H1 (cell line): ENCODE data around the gene PSKH1. TPM values are rescaled to one million over a fixed set of nuclear protein-coding genes. Genes with fewer than 3 reads are reported as not detected.

Source experiments
- CTCF ChIA-PET: fragments of 300-600 bp; sonication (Branson Sonifier 250); formaldehyde crosslinking; loops from one replicate; lab custom pipeline; 2021; ENCODE audit not compliant: partially characterized antibody; lab: Charles Lee
- POLR2A ChIA-PET: fragments of 300-600 bp; sonication (Branson Sonifier 250); formaldehyde crosslinking; loops from one replicate; lab custom pipeline; 2021; ENCODE audit warnings: inconsistent platforms; ENCODE audit not compliant: partially characterized antibody; lab: Charles Lee
- DNase-seq, 2 experiments: peaks; one replicate each; pipeline versions ENCODE4 v3.0.0 to v3.0.0-alpha.2; 2010 to 2022; ENCODE audit warnings: low spot score in 2 of 2, low read depth in 1 of 2, mixed read lengths in 1 of 2
- FAIRE-seq: peaks from 2 replicates; lab custom pipeline; 2011; peaks lifted over from hg19 to GRCh38; lab: Jason Lieb, UNC
- H2AFZ ChIP-seq: 2 replicates; pipeline ENCODE4 v1.8.1; 2012; ENCODE audit warnings: low read length, inconsistent platforms
- H2AK5ac ChIP-seq: 2 replicates; pipeline ENCODE4 v1.6.1; 2013; ENCODE audit warnings: low read depth, low read length
- H2BK120ac ChIP-seq: replicated peaks from 2 replicates; pipeline ENCODE3; 2013; ENCODE audit warnings: low read depth, low read length, inconsistent platforms
- H2BK12ac ChIP-seq: 2 replicates; pipeline ENCODE4 v1.6.1; 2013; ENCODE audit warnings: low read depth, low read length
- H2BK15ac ChIP-seq: 2 replicates; pipeline ENCODE4 v1.6.1; 2013; ENCODE audit warnings: low read length
- H2BK20ac ChIP-seq: 2 replicates; pipeline ENCODE4 v1.6.1; 2013; ENCODE audit warnings: low read length
- H2BK5ac ChIP-seq: 2 replicates; pipeline ENCODE4 v1.6.1; 2013; ENCODE audit warnings: low read depth, low read length
- H3K14ac ChIP-seq: 2 replicates; pipeline ENCODE4 v1.6.1; 2013; ENCODE audit warnings: inconsistent platforms; ENCODE audit not compliant: insufficient read length
- H3K18ac ChIP-seq: 2 replicates; pipeline ENCODE4 v1.6.1; 2013; ENCODE audit warnings: low read length; ENCODE audit errors: extremely low read depth
- H3K23ac ChIP-seq: 2 replicates; pipeline ENCODE4 v1.6.1; 2013; ENCODE audit warnings: inconsistent platforms; ENCODE audit not compliant: insufficient read length
- H3K23me2 ChIP-seq: 2 replicates; pipeline ENCODE4 v1.6.1; 2013; ENCODE audit warnings: low read depth, low read length
- H3K27ac ChIP-seq: 2 replicates; pipeline ENCODE4 v1.6.1; 2011; ENCODE audit warnings: low read depth, low read length, inconsistent platforms
- H3K27me3 ChIP-seq, 4 experiments: replicated peaks in 1 of 4; 1 replicate in 1 of 4; 2 replicates in 3 of 4; pipeline versions ENCODE4 v1.6.1 to v1.8.1; 2011 to 2013; ENCODE audit warnings: low read length in 3 of 4, mild to moderate bottlenecking in 3 of 4, inconsistent platforms in 2 of 4, mixed read lengths in 2 of 4, moderate library complexity in 1 of 4; ENCODE audit not compliant: control insufficient read depth in 3 of 4, insufficient read depth in 3 of 4; ENCODE audit errors: extremely low read depth in 1 of 4
- H3K36me3 ChIP-seq, 4 experiments: 2 replicates each; pipeline versions ENCODE4 v1.6.1 to v1.8.1; 2011 to 2013; ENCODE audit warnings: mild to moderate bottlenecking in 4 of 4, low read length in 3 of 4, moderate library complexity in 2 of 4, control low read depth in 1 of 4, inconsistent platforms in 1 of 4; ENCODE audit not compliant: insufficient read depth in 4 of 4, control insufficient read depth in 2 of 4
- H3K4ac ChIP-seq: replicated peaks from 2 replicates; pipeline ENCODE3; 2013; ENCODE audit warnings: low read length, low read depth, mixed read lengths, inconsistent platforms; ENCODE audit not compliant: insufficient read length
- H3K4me1 ChIP-seq, 4 experiments: replicated peaks in 1 of 4; 1 replicate in 1 of 4; 2 replicates in 3 of 4; pipeline versions ENCODE4 v1.6.1 to v1.8.1; 2011 to 2013; ENCODE audit warnings: low read length in 3 of 4, inconsistent platforms in 2 of 4, mixed read lengths in 1 of 4; ENCODE audit not compliant: insufficient read depth in 4 of 4, control insufficient read depth in 3 of 4
- H3K4me2 ChIP-seq, 2 experiments: 2 replicates each; pipeline versions ENCODE4 v1.6.1 to v1.8.1; 2011 to 2013; ENCODE audit warnings: low read depth in 2 of 2, low read length in 2 of 2, control low read depth in 1 of 2, inconsistent platforms in 1 of 2, mild to moderate bottlenecking in 1 of 2; ENCODE audit not compliant: insufficient read depth in 1 of 2
- H3K4me3 ChIP-seq, 4 experiments: fragments of 200-600, 300-600 bp in 1 of 4; sonication (generic), shearing (Covaris generic), sonication (Bioruptor Twin) in 1 of 4; 2 replicates each; pipeline versions ENCODE4 v1.5.1 to v1.8.1; 2011 to 2016; ENCODE audit warnings: low read length in 4 of 4, low read depth in 3 of 4, control low read depth in 2 of 4, inconsistent platforms in 2 of 4, mild to moderate bottlenecking in 2 of 4, mixed read lengths in 1 of 4, moderate library complexity in 1 of 4; ENCODE audit not compliant: insufficient read depth in 2 of 4; ENCODE audit errors: extremely low read depth in 1 of 4
- H3K56ac ChIP-seq: replicated peaks from 2 replicates; pipeline ENCODE3; 2013; ENCODE audit warnings: low read depth, mild to moderate bottlenecking, mixed read lengths, low read length, inconsistent platforms; ENCODE audit not compliant: insufficient read length
- H3K79me1 ChIP-seq: 2 replicates; pipeline ENCODE4 v1.6.1; 2013; ENCODE audit warnings: low read depth, low read length, control low read depth
- H3K79me2 ChIP-seq, 2 experiments: 2 replicates each; pipeline versions ENCODE4 v1.6.1 to v1.8.1; 2012 to 2013; ENCODE audit warnings: low read length in 2 of 2, mild to moderate bottlenecking in 2 of 2, inconsistent platforms in 1 of 2; ENCODE audit not compliant: insufficient read depth in 2 of 2, control insufficient read depth in 1 of 2
- H3K9ac ChIP-seq, 4 experiments: replicated peaks in 1 of 4; 1 replicate in 1 of 4; 2 replicates in 3 of 4; pipeline versions ENCODE4 v1.6.1 to v1.8.1; 2011 to 2013; ENCODE audit warnings: low read depth in 3 of 4, low read length in 3 of 4, control low read depth in 2 of 4, mild to moderate bottlenecking in 2 of 4, moderate library complexity in 2 of 4, inconsistent platforms in 1 of 4; ENCODE audit errors: extremely low read depth in 1 of 4
- H3K9me3 ChIP-seq, 2 experiments: 2 replicates each; pipeline versions ENCODE4 v1.6.1 to v1.8.1; 2012 to 2013; ENCODE audit warnings: mild to moderate bottlenecking in 2 of 2, moderate library complexity in 2 of 2, control low read depth in 1 of 2, inconsistent platforms in 1 of 2, low read depth in 1 of 2, low read length in 1 of 2, mixed read lengths in 1 of 2; ENCODE audit not compliant: insufficient read depth in 2 of 2
- H4K20me1 ChIP-seq, 2 experiments: replicated peaks in 1 of 2; 2 replicates each; pipeline versions ENCODE3 to v1.8.1; 2011 to 2013; ENCODE audit warnings: inconsistent platforms in 2 of 2, low read length in 2 of 2, mild to moderate bottlenecking in 1 of 2; ENCODE audit not compliant: insufficient read depth in 2 of 2, control insufficient read depth in 1 of 2
- H4K5ac ChIP-seq: 2 replicates; pipeline ENCODE4 v1.6.1; 2013; ENCODE audit warnings: low read length, low read depth, mixed read lengths, inconsistent platforms; ENCODE audit not compliant: insufficient read length
- H4K8ac ChIP-seq: 2 replicates; pipeline ENCODE4 v1.8.0; 2013; ENCODE audit warnings: mild to moderate bottlenecking, moderate library complexity, low read length, inconsistent platforms; ENCODE audit not compliant: insufficient read depth; ENCODE audit errors: extremely low read depth
- H4K91ac ChIP-seq: replicated peaks from 2 replicates; pipeline ENCODE3; 2013; ENCODE audit warnings: low read length, mixed read lengths, inconsistent platforms; ENCODE audit not compliant: insufficient read length
- ATF2 ChIP-seq: IDR thresholded peaks from 2 replicates; pipeline ENCODE4 v1.6.1; 2012; ENCODE audit warnings: low read length, inconsistent platforms
- EGR1 ChIP-seq: IDR thresholded peaks from 2 replicates; pipeline ENCODE4 v1.6.1; 2011; ENCODE audit warnings: low read depth, low read length, borderline replicate concordance
- HDAC2 ChIP-seq, 2 experiments: fragments of 300-600 bp in 1 of 2; sonication (generic) in 1 of 2; IDR thresholded peaks; 2 replicates each; pipeline ENCODE4 v1.6.1; 2011 to 2012; ENCODE audit warnings: low read depth in 2 of 2, low read length in 2 of 2, mild to moderate bottlenecking in 2 of 2, moderate library complexity in 2 of 2, borderline replicate concordance in 1 of 2, inconsistent platforms in 1 of 2
- JUN ChIP-seq: IDR thresholded peaks from 2 replicates; pipeline ENCODE4 v1.6.1; 2011; ENCODE audit warnings: low read depth, mild to moderate bottlenecking, improper control_type of control experiment, low read length
- SRF ChIP-seq: IDR thresholded peaks from 2 replicates; pipeline ENCODE4 v1.6.1; 2011; ENCODE audit warnings: mild to moderate bottlenecking, low read depth, low read length, moderate library complexity
- WGBS, 2 experiments: shearing (Covaris generic) in 1 of 2; methylation state at CpG; one replicate each; pipeline versions ENCODE4 v1.1.6 to v1.1.7; 2013 to 2015; ENCODE audit warnings: low lambda C conversion rate in 2 of 2, mixed read lengths in 2 of 2, inconsistent platforms in 1 of 2, low coverage in 1 of 2, missing lambda C conversion rate in 1 of 2; ENCODE audit not compliant: insufficient replicate concordance in 2 of 2, insufficient coverage in 1 of 2, insufficient read length in 1 of 2; ENCODE audit errors: extremely low coverage in 1 of 2, missing lambda C conversion rate in 1 of 2; 5-methylcytosine and 5-hydroxymethylcytosine counted together
- polyA plus RNA-seq, 7 experiments: library from polyadenylated mRNA; depleted of rRNA in 3 of 7; stranded (reverse) in 5 of 7; unstranded in 2 of 7; fragments of >200 nt in 5 of 7; fragments of 200-250 nt in 2 of 7; gene quantifications; 1 replicate in 5 of 7; 2 replicates in 1 of 7; 4 replicates in 1 of 7; pipeline versions ENCODE4 v1.2.1 to v1.2.3, GENCODE V29; 2011 to 2013; ENCODE audit warnings: missing spikeins in 2 of 7, mixed read lengths in 2 of 7
- total RNA-seq: library from RNA; stranded (reverse); fragmentation: NEBNext Ultra II Directional; extraction: Animal tissue kit (Norgen Biotek cat#: 25700); gene quantifications from 2 replicates; pipeline ENCODE4 v1.2.1, GENCODE V29; 2021

The PSKH1 gene
- total and polyA plus RNA-seq, 2 of the 8 experiments (the other 6 are each of a cell fraction or from before 2014, with no cell fraction given), result 24.8 to 51.0 TPM

- no peak overlapping the region for H4K8ac ChIP-seq
- H3K9me3 ChIP-seq, result no peaks in the 10 kb centered on the region
- no peaks in the 10 kb centered on the region for H3K79me2 ChIP-seq
- H3K9ac ChIP-seq, result no peak overlapping the region
- H3K27ac ChIP-seq, result no peak overlapping the region
- H3K14ac ChIP-seq, result no peak overlapping the region
- H3K4me3 ChIP-seq, result no peak overlapping the region
- TF ChIP-seq ATF2 (no peak), SRF (no peak), EGR1 (no peak), HDAC2 (IDR thresholded peaks at IDR 0.05; ENCODE audit: borderline replicate concordance in 1 of 2, low read depth in 2 of 2, low read length in 2 of 2) (no peak), JUN (no peak)
- TF ChIP-seq, all 59 proteins: peak for 0
- no peak overlapping the region for H2BK5ac ChIP-seq
- no peak for FAIRE-seq
- no peak overlapping the region for H3K18ac ChIP-seq
- H3K79me1 ChIP-seq, result no peaks in the 10 kb centered on the region
- ChIA-PET POLR2A (interaction anchor here (1.6 to 8.5 kb wide), 4 partner anchors 9 to 19 kb away, joined by 3 to 47 read pairs (median 6); partner anchors contain the start of gene PSMB10), CTCF (interaction anchor here (0.6 to 2.4 kb wide), 5 partner anchors 10 to 159 kb away, joined by 3 to 11 read pairs (median 4); partner anchors contain the start of gene LCAT)
- H4K20me1 ChIP-seq, result peaks cover 2 to 20% of the 10 kb centered on the region in 2 experiments
- H4K91ac ChIP-seq, result no peak overlapping the region
- no peak overlapping the region for H2BK15ac ChIP-seq
- H4K5ac ChIP-seq, result no peak overlapping the region
- DNase-seq, result no peak
- H3K4me2 ChIP-seq, result no peak overlapping the region
- no peak overlapping the region for H2AK5ac ChIP-seq
- H2BK20ac ChIP-seq, result no peak overlapping the region
- peaks cover 3% of the 10 kb centered on the region; the same call in 1 of the 2 replicates for H3K23me2 ChIP-seq
- no peaks in the 10 kb centered on the region for H3K27me3 ChIP-seq
- H3K4me1 ChIP-seq, result no peaks in the 10 kb centered on the region
- H2BK12ac ChIP-seq, result no peak overlapping the region
- 97% methylated on average over 8 of the region's 8 CpGs; no CpG with 5 or more reads in 1 of the 2 experiments for WGBS, 2 experiments
- H2AFZ ChIP-seq, result no peak overlapping the region
- H2BK120ac ChIP-seq, result no peak overlapping the region
- no peak overlapping the region for H3K23ac ChIP-seq
- no peak overlapping the region for H3K4ac ChIP-seq
- peaks cover 7 to 39% (median 24%) of the 10 kb centered on the region in 4 experiments for H3K36me3 ChIP-seq
- no peak overlapping the region for H3K56ac ChIP-seq
Measured at GRCh38 chr16:67953641-67954375, 60.8 kb downstream of the PSKH1 start.
